ENCODE measurements around the gene POLE2.

- TF ChIP-seq CTCF (IDR thresholded peaks at IDR 0.05; ENCODE audit: insufficient read depth, low read length, poor library complexity, severe bottlenecking), result no peak
- no peak for TF ChIP-seq EZH2phosphoT487 (conservative IDR thresholded peaks at IDR 0.05; ENCODE audit: low read length)
Measured at GRCh38 chr14:49619730-49620129, 68.3 kb downstream of the POLE2 start.

All from SU-DHL-6 (cell line).